NCI-H1436 treated with DMSO at 0.1 percent for 48 hours (cell line): ENCODE measurements around the gene PAX2.

Source experiments
- DNase-seq: peaks from one replicate; lab custom pipeline; 2025; lab: John Stamatoyannopoulos, UW

PAX2 gene

DNA sequence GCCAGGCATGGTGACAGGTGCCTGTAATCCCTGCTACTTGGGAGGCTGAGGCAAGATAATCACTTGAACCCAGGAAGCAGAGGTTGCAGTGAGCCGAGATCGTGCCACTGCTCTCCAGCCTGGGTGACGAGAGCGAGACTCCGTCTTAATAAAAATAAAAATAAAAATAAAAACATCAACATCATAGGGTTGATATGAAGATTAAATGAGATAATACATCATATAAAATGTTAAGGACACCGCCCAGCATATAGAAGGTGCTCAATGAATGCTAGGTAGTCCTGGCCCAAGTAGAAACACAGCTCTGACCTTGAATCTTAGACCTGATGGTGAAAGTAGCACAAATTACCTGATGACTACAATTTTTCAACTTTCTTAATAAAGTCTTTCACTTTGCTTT is 74.0 kb downstream of the PAX2 start:
- DNase-seq, result no peak

DNA sequence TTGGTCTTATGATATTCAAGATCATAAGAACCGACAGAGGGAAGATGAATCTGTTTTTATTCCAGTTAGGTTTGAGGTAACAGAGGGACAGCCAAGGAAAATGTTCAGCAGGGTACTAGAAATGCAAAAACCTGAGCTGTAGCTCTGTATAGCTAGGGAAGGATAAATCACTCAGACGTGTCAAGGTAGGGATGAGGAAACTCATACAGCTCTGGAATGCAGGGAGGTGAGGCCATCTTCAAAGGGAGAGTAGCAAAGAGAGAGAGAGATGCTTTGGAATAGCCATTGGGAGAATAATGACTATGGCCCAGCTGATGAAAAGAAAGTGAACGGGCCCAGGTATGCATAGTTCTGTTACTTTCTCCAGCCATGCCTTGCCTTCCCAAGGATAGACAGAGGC is 77.8 kb downstream of the PAX2 start:
- DNase-seq, result no peak

DNA sequence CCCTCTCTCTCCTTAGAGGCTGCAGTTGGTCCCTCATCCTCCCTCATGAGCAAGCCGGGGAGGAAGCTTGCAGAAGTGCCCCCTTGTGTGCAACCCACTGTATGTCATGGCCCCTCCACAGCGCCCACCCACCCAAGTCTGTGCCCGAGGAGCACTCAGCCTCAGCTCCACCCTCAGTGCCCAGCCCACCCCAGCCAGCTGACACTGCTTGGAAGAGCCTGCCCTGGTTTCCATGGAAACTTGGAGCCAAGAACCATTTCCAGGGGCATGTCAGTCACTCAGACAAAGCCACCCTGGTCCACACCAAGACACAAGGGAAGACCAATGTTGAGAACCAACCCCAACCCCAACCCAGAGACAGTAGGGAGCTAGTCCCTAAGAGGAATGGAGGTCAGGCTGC is 79.5 kb downstream of the PAX2 start:
- DNase-seq, result no peak

DNA sequence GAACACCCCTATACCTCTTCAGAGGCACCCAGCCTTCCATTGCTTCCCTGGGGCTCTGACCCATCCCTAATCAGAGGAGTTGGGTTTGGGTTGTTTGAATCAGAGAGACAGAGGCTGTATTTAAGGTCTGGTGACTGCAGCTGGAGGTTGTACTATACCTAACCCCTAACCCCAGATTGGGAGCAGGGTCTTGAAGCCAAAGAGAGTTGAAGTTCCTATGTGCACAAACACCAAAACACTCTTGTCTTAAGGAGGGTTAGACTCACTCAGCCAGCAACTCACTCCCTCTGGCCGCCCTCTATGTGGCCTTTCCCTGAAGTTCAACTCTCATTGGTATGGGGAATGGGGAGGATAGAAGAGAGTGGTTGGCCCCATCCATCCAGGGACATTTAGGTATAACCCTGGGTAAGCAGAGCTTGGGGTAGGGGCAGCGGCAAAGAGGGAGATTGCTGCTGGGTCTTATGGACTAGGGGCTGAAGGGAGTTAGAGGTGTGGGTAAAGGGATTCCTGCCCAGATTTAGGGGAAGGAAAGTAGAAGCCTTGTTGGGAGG is 80.0 kb downstream of the PAX2 start:
- DNase-seq, result no peak

DNA sequence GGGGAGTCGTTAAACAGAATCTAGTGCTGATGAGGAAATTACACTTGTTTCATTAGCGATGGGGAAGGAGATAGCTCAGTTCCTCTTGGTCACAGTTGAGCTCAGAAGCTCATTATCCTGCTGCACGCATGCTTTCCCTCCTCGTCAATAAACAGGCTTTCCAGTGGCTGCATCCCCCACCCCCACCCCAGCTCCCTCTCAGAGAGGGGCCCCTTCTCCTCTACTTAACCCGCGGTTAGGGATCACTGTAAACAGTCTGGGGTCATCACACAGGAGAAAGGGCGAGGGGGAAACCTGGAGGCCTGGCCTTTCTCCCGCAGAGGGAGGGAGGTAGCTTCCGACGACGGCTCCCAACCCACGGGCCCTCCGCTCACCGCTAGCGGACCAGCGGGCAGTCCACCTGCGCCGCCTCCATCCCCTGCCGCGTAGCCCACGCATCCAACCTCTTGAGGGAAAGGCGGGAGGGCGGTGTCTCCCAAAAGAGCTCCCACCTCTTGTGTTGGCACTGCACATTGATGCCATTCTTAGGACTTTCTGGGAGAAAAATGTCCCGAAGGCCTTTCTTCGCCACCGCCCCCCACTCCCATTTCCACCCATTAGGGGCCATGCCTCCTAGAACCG is 80.8 kb downstream of the PAX2 start:
- DNase-seq, result no peak

DNA sequence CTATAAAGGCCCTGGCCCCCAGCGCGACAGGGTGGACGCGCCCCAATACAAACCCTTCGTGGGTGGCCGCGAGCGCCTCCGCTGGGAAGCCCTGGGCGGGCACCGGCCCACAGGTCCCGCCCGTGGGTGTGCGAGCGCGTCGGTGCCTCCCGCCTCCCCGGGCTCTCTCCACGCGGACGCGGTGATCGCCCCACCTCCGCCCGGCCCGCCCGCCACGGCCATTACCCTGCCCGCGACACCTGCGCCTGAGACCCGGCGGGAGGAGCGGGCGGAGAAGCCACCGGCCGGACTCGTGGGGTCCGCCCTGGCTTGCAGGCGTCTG is 81.2 kb downstream of the PAX2 start:
- no peak for DNase-seq

DNA sequence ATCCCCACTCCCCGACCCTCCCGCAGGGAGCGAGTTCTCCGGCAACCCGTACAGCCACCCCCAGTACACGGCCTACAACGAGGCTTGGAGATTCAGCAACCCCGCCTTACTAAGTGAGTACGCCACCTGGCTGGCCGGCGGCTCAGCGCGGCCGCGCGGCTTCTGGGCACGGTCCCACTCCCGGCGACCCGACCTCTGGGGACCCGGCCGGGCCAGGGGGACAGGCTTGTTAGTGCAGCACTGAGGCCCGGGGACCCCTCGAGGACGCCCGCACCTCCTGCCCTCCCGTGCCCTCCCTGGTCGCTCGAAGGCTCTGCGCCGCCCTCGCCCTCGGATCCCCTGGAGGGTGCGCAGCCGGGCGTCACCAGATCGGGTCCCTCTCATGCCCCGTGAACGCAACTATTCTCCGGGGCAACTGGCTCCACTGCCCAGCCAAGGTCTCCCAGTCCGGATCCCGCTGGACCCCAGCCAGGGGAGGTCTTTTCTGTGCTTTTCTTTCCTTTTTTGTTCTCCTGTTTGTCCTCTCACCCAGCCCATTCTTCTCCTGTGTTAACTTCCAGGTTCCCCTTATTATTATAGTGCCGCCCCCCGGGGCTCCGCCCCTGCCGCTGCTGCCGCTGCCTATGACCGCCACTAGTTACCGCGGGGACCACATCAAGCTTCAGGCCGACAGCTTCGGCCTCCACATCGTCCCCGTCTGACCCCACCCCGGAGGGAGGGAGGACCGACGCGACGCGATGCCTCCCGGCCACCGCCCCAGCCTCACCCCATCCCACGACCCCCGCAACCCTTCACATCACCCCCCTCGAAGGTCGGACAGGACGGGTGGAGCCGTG is 81.8 kb downstream of the PAX2 start:
- DNase-seq, result no peak

DNA sequence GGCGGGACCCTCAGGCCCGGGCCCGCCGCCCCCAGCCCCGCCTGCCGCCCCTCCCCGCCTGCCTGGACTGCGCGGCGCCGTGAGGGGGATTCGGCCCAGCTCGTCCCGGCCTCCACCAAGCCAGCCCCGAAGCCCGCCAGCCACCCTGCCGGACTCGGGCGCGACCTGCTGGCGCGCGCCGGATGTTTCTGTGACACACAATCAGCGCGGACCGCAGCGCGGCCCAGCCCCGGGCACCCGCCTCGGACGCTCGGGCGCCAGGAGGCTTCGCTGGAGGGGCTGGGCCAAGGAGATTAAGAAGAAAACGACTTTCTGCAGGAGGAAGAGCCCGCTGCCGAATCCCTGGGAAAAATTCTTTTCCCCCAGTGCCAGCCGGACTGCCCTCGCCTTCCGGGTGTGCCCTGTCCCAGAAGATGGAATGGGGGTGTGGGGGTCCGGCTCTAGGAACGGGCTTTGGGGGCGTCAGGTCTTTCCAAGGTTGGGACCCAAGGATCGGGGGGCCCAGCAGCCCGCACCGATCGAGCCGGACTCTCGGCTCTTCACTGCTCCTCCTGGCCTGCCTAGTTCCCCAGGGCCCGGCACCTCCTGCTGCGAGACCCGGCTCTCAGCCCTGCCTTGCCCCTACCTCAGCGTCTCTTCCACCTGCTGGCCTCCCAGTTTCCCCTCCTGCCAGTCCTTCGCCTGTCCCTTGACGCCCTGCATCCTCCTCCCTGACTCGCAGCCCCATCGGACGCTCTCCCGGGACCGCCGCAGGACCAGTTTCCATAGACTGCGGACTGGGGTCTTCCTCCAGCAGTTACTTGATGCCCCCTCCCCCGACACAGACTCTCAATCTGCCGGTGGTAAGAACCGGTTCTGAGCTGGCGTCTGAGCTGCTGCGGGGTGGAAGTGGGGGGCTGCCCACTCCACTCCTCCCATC is 82.7 kb downstream of the PAX2 start:
- DNase-seq, result no peak

DNA sequence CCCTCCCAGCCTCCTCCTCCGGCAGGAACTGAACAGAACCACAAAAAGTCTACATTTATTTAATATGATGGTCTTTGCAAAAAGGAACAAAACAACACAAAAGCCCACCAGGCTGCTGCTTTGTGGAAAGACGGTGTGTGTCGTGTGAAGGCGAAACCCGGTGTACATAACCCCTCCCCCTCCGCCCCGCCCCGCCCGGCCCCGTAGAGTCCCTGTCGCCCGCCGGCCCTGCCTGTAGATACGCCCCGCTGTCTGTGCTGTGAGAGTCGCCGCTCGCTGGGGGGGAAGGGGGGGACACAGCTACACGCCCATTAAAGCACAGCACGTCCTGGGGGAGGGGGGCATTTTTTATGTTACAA is 83.3 kb downstream of the PAX2 start:
- no peak for DNase-seq

DNA sequence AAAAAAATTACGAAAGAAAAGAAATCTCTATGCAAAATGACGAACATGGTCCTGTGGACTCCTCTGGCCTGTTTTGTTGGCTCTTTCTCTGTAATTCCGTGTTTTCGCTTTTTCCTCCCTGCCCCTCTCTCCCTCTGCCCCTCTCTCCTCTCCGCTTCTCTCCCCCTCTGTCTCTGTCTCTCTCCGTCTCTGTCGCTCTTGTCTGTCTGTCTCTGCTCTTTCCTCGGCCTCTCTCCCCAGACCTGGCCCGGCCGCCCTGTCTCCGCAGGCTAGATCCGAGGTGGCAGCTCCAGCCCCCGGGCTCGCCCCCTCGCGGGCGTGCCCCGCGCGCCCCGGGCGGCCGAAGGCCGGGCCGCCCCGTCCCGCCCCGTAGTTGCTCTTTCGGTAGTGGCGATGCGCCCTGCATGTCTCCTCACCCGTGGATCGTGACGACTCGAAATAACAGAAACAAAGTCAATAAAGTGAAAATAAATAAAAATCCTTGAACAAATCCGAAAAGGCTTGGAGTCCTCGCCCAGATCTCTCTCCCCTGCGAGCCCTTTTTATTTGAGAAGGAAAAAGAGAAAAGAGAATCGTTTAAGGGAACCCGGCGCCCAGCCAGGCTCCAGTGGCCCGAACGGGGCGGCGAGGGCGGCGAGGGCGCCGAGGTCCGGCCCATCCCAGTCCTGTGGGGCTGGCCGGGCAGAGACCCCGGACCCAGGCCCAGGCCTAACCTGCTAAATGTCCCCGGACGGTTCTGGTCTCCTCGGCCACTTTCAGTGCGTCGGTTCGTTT is 83.9 kb downstream of the PAX2 start:
- no peak for DNase-seq

DNA sequence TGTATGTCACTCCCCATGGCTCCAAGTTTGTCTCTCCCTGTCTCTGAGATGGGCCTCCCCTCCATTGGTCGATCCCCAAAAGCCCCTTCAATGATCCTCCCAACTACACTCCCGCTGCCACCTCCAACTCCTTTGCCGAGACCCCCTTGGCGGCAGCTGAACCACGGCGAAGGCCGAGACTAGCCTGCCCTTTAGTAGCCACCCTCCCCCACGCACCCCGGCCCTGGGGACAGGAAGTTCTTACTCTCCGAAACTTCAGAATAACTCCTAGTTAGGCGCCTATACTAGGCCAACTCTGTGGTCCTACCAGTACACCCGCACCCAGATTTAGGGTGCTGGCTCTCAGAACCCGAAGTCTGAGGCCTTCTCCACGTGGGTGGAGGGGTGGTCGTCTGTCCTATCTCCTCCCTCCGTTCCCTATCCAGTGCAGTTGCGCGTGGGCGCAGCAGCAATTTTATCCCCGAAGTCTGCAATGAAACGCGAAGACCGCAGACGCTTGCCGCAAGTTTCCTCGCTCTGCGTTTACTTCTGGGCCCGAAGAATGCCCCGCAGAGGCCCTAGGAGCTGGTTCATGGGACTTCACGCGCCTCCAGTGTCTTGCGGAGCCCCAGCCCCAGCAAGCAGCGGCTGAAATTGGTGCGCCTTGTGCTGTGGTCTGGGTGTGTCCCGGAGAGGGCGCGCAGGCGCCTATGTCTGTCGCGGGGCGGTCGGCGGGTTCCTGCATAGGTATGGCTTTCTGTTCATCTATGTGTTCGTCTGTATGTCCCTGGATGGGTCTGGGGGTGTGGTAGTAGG is 84.7 kb downstream of the PAX2 start:
- DNase-seq, result no peak

DNA sequence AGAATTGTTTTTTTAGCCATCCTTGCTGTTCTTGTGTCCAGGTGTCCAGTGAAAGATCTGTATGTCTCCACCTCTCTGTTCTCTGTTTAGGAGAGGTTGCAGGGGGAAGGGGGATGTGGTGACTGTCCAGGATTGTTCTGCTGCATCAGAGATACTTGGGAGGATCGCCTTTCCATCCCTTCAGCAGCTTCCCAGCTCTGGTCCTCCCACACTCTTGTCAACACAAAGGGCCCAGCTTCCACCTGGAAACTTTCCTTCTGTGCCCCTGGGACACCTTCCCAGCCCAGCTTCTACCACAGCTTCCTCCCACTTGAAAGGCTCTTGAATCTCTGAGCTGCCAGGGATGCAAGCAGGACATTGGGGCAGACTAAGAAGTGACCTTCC is 85.3 kb downstream of the PAX2 start:
- DNase-seq, result no peak

DNA sequence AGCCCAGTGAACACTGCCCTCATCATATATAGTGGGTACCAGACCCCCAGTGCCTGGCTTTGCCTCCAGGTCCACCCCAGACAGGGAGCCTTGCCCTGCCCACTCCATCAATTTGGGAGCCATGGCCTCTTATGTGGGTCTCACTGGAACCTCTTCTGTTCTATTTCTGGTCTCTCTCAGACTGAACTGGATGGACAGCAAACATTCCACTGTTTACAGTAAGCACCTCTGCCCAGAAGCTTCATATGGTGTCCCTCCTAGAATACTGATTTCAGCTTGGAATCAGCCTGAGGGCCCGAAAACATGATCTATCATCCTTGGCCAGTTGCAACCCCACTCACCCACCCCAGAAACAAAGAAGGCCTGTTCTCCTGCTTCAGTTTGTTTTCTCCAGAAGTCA is 86.4 kb downstream of the PAX2 start:
- DNase-seq, result no peak

DNA sequence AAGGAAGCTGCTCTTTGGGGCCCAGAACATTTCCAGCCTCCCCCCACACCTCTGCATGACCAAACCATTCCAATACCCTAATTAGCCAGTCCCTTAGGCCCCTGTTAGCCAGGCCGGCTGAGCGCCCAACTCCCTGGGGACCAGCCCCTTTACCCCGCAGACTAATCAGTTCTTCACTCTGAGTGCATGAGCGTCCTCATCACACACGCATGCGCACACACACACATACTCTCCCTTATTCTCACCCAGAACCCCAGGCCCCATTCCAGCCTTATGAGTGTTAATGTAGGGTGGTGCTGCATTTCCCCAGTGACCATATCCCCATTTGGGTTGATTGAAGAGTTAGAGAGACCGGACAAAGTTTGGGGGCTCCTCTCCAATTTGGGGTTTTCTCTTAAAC is 90.4 kb downstream of the PAX2 start:
- no peak for DNase-seq

DNA sequence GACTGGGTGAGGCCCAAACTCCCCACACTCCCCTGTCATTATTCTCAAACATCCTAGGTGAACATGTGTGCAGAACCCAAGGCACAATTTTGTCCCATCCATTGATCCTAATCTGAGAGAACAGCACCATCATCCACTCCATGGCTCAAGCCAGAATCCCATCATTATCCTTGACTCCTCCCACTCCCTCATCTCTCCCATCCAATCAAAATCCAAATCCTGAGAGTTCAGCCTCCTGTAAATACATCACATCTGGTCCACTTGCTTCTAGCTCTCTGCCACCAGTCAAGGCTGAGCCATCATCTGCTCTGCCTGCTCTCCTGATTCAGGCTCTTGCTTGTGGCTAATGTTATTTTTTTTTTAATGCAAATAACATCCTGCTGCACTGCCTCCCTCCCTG is 91.5 kb downstream of the PAX2 start:
- DNase-seq, result no peak

DNA sequence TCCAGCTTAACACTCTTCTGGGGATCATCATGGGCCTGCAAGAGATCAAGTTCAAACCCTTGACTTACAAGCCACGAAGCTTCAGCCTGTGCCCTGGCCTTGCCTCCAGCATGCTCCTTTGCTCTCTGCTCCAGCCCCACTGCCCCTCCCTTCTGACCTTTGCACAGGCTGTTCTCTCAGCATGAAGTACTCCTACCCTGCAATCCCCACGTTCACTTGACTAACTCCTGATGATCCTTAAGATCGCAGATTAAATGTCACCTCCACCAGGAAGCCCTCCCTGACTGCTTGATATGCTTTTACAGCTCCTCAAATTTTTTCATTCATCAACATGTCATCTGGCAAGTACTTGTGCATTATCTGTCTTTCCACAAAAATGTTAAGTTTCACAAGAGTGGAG is 91.9 kb downstream of the PAX2 start:
- no peak for DNase-seq

DNA sequence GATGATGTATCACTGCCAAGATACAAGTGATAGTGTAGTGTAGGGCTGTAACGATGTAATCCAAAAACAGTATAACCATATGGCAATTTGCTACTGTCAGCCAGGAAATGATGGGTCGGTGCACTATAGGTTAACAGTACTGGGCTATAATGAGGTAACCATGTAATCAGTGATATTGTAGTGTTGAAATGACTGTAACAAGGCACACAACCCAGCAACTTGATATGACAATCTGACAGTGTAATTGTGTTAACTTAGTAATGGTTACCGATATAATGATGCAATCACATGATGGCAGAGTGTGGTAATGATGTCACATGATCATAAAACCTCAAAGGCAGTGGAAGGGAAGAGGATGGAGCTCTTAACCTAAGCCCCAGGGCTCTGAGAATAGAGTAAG is 93.6 kb downstream of the PAX2 start:
- DNase-seq, result no peak

DNA sequence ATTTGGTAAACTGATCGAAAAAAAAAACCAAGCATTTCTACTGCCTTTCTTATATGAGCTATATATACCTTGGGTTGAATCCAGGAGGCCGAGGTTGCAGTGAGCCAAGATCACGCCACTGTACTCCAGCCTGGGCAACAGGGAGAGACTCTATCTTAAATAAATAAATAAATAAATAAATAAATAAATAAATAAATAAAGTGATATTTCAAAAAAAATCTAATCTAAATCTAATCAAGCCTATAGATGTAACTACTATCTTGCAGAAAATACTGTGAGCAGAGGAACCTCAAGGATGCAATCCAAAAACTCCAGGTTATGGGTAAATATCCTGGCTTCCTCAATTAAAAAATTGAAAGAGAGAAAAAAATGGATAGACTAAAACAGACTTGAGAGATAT is 96.1 kb downstream of the PAX2 start:
- no peak for DNase-seq

DNA sequence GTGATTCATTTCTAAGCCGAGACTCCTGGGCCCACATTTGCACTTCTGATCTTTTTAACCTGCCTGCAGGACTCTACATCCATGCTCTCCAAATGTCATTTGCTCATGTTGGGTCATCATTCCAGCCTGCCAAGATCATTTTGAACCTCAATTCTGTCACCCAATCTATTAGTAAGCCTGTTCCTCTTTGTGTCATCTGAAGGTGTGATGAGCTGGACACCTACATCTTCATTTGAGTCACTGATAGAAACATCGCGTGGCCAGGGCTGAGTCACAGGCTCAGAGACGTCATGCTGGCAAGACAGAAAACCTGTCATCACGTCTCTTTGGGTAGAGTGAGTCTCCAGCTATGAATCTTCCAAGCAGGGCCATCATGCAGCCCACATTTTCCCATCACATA is 102.1 kb downstream of the PAX2 start:
- no peak for DNase-seq

DNA sequence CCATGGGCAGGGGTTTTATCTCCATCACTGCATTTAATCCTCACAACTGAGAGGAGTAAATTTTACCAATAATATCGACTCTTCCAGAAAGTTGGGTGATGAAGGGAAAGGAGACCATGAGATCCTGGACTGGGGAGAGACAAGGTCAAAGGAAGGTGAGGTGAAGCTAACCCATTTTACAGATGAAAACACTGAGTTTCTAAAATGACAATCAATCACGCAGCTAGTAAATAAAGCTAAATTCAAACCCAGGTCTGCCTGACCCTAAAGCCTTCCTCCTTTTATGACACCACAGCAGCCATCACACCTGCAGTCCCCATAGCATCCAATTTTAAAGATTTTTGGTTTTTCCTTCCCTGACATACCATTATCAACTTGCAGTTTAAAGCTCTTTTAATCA is 103.4 kb downstream of the PAX2 start:
- DNase-seq, result no peak

DNA sequence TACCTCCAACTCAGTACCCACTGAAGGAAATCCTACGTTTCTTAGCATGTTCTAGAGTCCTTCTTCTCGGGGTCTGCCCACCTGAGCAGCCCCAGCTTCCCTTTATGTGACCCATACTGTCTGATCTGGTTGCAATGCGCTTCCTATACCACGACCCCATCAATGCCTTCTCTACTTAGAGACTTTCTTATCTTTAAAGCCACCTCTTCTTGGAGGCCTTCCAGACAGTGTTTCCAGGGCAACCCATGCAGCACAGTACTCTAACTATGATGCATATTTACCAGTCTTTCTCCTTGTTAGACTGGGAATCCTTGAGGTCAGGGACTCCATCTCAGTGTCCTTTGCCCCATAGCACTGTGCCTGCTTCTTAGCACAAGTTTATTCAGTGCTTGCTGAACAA is 112.9 kb downstream of the PAX2 start:
- no peak for DNase-seq
